ENCODE data around the gene SHB. TPM values are rescaled to one million over a fixed set of nuclear protein-coding genes. Genes with fewer than 3 reads are reported as not detected.

The SHB gene
- total and polyA plus RNA-seq, 2 of the 13 experiments (the other 11 are each of a cell fraction or from before 2014, with no cell fraction given): 19.4 to 20.7 TPM

GRCh38 chr9:37903647-37904444 is 165.2 kb downstream of the SHB start, which contains the start of gene SLC25A51 (continued):
- no peak for TF ChIP-seq HOXA7 (CRISPR knock-in tag; IDR thresholded peaks at IDR 0.05)
- no peak for TF ChIP-seq NFYB (CRISPR knock-in tag; IDR thresholded peaks at IDR 0.05)
- TF ChIP-seq ZNF556 (CRISPR knock-in tag; IDR thresholded peaks at IDR 0.05; ENCODE audit: borderline replicate concordance): peak; percentile 94; the same call in 1 of the 2 replicates
- no peak for TF ChIP-seq ZNF512 (CRISPR knock-in tag; IDR thresholded peaks at IDR 0.05)
- TF ChIP-seq ZSCAN30 (CRISPR knock-in tag; IDR thresholded peaks at IDR 0.05): peak; percentile 87; the same call in 1 of the 2 replicates
- TF ChIP-seq TRIM24 (CRISPR knock-in tag; IDR thresholded peaks at IDR 0.05): no peak
- TF ChIP-seq SOX5 (CRISPR knock-in tag; IDR thresholded peaks at IDR 0.05; ENCODE audit: borderline replicate concordance): peak; percentile 73; the same call in 1 of the 2 replicates
- TF ChIP-seq MXI1 (IDR thresholded peaks at IDR 0.05; ENCODE audit: borderline replicate concordance, low read depth, low read length): peak; percentile 89; the same call in 2 of the 3 replicates
- TF ChIP-seq, protein P1, sequence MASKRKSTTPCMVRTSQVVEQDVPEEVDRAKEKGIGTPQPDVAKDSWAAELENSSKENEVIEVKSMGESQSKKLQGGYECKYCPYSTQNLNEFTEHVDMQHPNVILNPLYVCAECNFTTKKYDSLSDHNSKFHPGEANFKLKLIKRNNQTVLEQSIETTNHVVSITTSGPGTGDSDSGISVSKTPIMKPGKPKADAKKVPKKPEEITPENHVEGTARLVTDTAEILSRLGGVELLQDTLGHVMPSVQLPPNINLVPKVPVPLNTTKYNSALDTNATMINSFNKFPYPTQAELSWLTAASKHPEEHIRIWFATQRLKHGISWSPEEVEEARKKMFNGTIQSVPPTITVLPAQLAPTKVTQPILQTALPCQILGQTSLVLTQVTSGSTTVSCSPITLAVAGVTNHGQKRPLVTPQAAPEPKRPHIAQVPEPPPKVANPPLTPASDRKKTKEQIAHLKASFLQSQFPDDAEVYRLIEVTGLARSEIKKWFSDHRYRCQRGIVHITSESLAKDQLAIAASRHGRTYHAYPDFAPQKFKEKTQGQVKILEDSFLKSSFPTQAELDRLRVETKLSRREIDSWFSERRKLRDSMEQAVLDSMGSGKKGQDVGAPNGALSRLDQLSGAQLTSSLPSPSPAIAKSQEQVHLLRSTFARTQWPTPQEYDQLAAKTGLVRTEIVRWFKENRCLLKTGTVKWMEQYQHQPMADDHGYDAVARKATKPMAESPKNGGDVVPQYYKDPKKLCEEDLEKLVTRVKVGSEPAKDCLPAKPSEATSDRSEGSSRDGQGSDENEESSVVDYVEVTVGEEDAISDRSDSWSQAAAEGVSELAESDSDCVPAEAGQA (IDR thresholded peaks at IDR 0.05; ENCODE audit: low read depth): peak; percentile 86
- TF ChIP-seq, protein P1 (CRISPR knock-in tag; IDR thresholded peaks at IDR 0.05; ENCODE audit: borderline replicate concordance): no peak
- TF ChIP-seq KLF16 (CRISPR knock-in tag; IDR thresholded peaks at IDR 0.05): peak in 1 of 2 experiments; percentile 40; a peak in 3 of 4 replicates
- TF ChIP-seq NFAT5 (CRISPR knock-in tag; IDR thresholded peaks at IDR 0.05): peak; percentile 51; the same call in 1 of the 2 replicates
- TF ChIP-seq HNRNPL (IDR thresholded peaks at IDR 0.05; ENCODE audit: low read depth, low read length): no peak
- peak; percentile 43; the same call in 1 of the 2 replicates for TF ChIP-seq ZNF34 (CRISPR knock-in tag; IDR thresholded peaks at IDR 0.05; ENCODE audit: borderline replicate concordance)
- no peak for TF ChIP-seq CENPX (CRISPR knock-in tag; IDR thresholded peaks at IDR 0.05)

Data from HepG2 (cell line).